HEK293 (cell line): ENCODE data around the gene MYRFL.

ENCODE experiments used
- RBAK ChIP-seq: fragments of 450-650 bp; formaldehyde crosslinking; IDR thresholded peaks from 2 replicates; pipeline ENCODE4 v1.5.1; 2016; ENCODE audit warnings: missing biosample characterization, missing genetic modification characterization
- ZNF600 ChIP-seq: fragments of 450-650 bp; formaldehyde crosslinking; IDR thresholded peaks from 2 replicates; pipeline ENCODE4 v1.5.1; 2016; ENCODE audit warnings: missing biosample characterization, missing genetic modification characterization

DNA sequence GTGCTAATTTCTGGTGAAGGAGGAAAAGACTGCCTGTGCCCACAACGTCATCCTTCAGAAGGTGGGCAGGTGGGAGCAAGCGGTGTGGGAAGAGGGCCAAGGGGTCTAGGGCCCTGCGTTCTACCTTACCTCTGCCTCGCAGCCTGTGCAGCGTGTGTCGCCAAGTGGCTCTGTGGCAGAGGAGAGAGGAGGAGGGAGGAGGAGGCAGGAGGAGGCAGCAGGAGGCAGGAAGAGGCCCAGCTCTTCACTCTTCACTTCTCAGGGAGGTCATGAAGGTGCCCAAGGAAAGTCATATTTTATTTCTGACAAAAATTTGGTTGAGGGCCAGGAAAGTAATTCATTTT lies 177.9 kb downstream of the MYRFL start:
- TF ChIP-seq RBAK (tag by site-specific recombination) (no peak), ZNF600 (tag by site-specific recombination) (no peak)
